K562 (cell line): ENCODE measurements around the gene ZNF195. TPM values are rescaled to one million over a fixed set of nuclear protein-coding genes. Genes with fewer than 3 reads are reported as not detected.

Experiments used
- CC2D1A ChIP-seq: fragments of 450-650 bp; IDR thresholded peaks from 2 replicates; pipeline ENCODE4 v1.6.1; 2017; ENCODE audit warnings: mild to moderate bottlenecking
- CHCHD3 ChIP-seq: fragments of 250-450 bp; sonication (Bioruptor Pico); IDR thresholded peaks from 2 replicates; pipeline ENCODE4 v2.1.2; 2022; ENCODE audit warnings: mild to moderate bottlenecking
- ETV1 ChIP-seq: fragments of 450-650 bp; conservative IDR thresholded peaks from 2 replicates; pipeline ENCODE4 v1.6.1; 2016; ENCODE audit warnings: missing genetic modification characterization, control low read depth, low read depth, missing compliant biosample characterization
- HSF4 ChIP-seq: fragments of 250-450 bp; sonication (Bioruptor Pico); IDR thresholded peaks from 2 replicates; pipeline ENCODE4 v2.1.2; 2022; ENCODE audit warnings: mild to moderate bottlenecking, moderate library complexity, borderline replicate concordance
- MXI1 ChIP-seq: IDR thresholded peaks from 2 replicates; pipeline ENCODE4 v1.6.1; 2011; ENCODE audit warnings: low read depth, mild to moderate bottlenecking, improper control_type of control experiment, low read length
- MYBL2 ChIP-seq, 2 experiments: fragments of 450-650 bp in 1 of 2; sonication (generic) in 1 of 2; formaldehyde crosslinking in 1 of 2; IDR thresholded peaks; 2 replicates each; pipeline versions ENCODE4 v1.6.1 to v1.8.1; 2017 to 2022; ENCODE audit warnings: borderline replicate concordance in 1 of 2, inconsistent platforms in 1 of 2, low read depth in 1 of 2, mild to moderate bottlenecking in 1 of 2, missing genetic modification reagents in 1 of 2, moderate library complexity in 1 of 2
- NR3C1 ChIP-seq: sonication (generic); formaldehyde crosslinking; IDR thresholded peaks from 2 replicates; pipeline ENCODE4 v1.8.1; 2022; ENCODE audit warnings: missing genetic modification reagents
- PRPF4 ChIP-seq: fragments of 200-400 bp; formaldehyde crosslinking; IDR thresholded peaks from one replicate; pipeline ENCODE4 v1.6.1; 2017; ENCODE audit warnings: low read length, low read depth, mild to moderate bottlenecking; ENCODE audit not compliant: insufficient read depth, poor library complexity, severe bottlenecking
- SMAD1 ChIP-seq: fragments of 150-350 bp; IDR thresholded peaks from 2 replicates; pipeline ENCODE4 v1.6.1; 2014; ENCODE audit warnings: low read length, low read depth; ENCODE audit not compliant: partially characterized antibody
- SMAD4 ChIP-seq: fragments of 250-450 bp; sonication (Bioruptor Pico); conservative IDR thresholded peaks from 2 replicates; pipeline ENCODE4 v1.8.0; 2021; ENCODE audit warnings: inconsistent platforms, mild to moderate bottlenecking, moderate library complexity
- TEAD1 ChIP-seq, 2 experiments: fragments of 450-650 bp in 1 of 2; sonication (generic) in 1 of 2; formaldehyde crosslinking; IDR thresholded peaks; 2 replicates each; pipeline versions ENCODE4 v1.4.0 to v1.8.0; 2020 to 2022; ENCODE audit warnings: mild to moderate bottlenecking in 2 of 2, missing genetic modification reagents in 1 of 2
- ZNF121 ChIP-seq: sonication (generic); formaldehyde crosslinking; conservative IDR thresholded peaks from 2 replicates; pipeline ENCODE4 v1.8.0; 2022; ENCODE audit warnings: missing genetic modification reagents
- ZNF263 ChIP-seq: sonication (generic); formaldehyde crosslinking; IDR thresholded peaks from 2 replicates; pipeline ENCODE4 v1.8.0; 2022; ENCODE audit warnings: mild to moderate bottlenecking, missing genetic modification reagents, borderline replicate concordance
- ZNF324 ChIP-seq: fragments of 250-450 bp; sonication (Bioruptor Pico); IDR thresholded peaks from 2 replicates; pipeline ENCODE4 v1.4.0; 2020; ENCODE audit warnings: mild to moderate bottlenecking
- polyA plus RNA-seq, 8 experiments: library from polyadenylated mRNA; depleted of rRNA in 4 of 8; stranded (reverse) in 5 of 8; unstranded in 3 of 8; fragments of >200 nt; fragmentation: Nextera tagmentation in 2 of 8; fragmentation: Illumina TruSeq in 1 of 8; extraction: Ambion mirVana in 2 of 8; extraction: Trizol in 1 of 8; gene quantifications; 2 replicates each; pipeline versions ENCODE4 v1.2.1 to v1.2.3, GENCODE V29; 2011 to 2014; ENCODE audit warnings: inconsistent platforms in 1 of 8, missing spikeins in 1 of 8
- total RNA-seq, 7 experiments: library from RNA; depleted of rRNA in 6 of 7; stranded (reverse); fragments of >200 nt in 6 of 7; fragmentation: Illumina TruSeq in 2 of 7; extraction: Trizol in 2 of 7; gene quantifications; 2 replicates each; pipeline versions ENCODE4 v1.2.1 to v1.2.3, GENCODE V29; 2011 to 2021; ENCODE audit warnings: low replicate concordance in 1 of 7
- TF ChIP-seq, protein P1 (sequence below): sonication (generic); formaldehyde crosslinking; IDR thresholded peaks from 2 replicates; pipeline ENCODE4 v1.8.1; 2023; ENCODE audit warnings: mild to moderate bottlenecking, missing genetic modification reagents
- TF ChIP-seq, protein P2 (sequence below), 2 experiments: fragments of 450-650 bp; formaldehyde crosslinking in 1 of 2; IDR thresholded peaks; 2 replicates each; pipeline versions ENCODE4 v1.4.0 to v1.6.1; 2014 to 2020; ENCODE audit warnings: mild to moderate bottlenecking in 2 of 2, borderline replicate concordance in 1 of 2, low read depth in 1 of 2

The ZNF195 gene
- total and polyA plus RNA-seq, 9 of the 15 experiments (the other 6 are each of a cell fraction or from before 2014, with no cell fraction given): 42.1 to 75.5 (median 60.4) TPM

GRCh38 chr11:3378426-3379423 is at the start of gene ZNF195 (continued):
- TF ChIP-seq, protein P1, sequence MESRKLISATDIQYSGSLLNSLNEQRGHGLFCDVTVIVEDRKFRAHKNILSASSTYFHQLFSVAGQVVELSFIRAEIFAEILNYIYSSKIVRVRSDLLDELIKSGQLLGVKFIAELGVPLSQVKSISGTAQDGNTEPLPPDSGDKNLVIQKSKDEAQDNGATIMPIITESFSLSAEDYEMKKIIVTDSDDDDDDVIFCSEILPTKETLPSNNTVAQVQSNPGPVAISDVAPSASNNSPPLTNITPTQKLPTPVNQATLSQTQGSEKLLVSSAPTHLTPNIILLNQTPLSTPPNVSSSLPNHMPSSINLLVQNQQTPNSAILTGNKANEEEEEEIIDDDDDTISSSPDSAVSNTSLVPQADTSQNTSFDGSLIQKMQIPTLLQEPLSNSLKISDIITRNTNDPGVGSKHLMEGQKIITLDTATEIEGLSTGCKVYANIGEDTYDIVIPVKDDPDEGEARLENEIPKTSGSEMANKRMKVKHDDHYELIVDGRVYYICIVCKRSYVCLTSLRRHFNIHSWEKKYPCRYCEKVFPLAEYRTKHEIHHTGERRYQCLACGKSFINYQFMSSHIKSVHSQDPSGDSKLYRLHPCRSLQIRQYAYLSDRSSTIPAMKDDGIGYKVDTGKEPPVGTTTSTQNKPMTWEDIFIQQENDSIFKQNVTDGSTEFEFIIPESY (CRISPR knock-in tag): no peak
- TF ChIP-seq MXI1 (no peak), ETV1 (tag) (peak; percentile 67; the same call in 1 of the 2 replicates), MYBL2 (IDR thresholded peaks at IDR 0.05; ENCODE audit: low read depth) (no peak), MYBL2 (CRISPR knock-in tag; IDR thresholded peaks at IDR 0.05; ENCODE audit: borderline replicate concordance) (no peak), SMAD1 (peak; percentile 23), PRPF4 (no peak), ZNF263 (CRISPR knock-in tag) (no peak), ZNF324 (no peak), CC2D1A (no peak), NR3C1 (no peak), SMAD4 (CRISPR knock-in tag) (peak; percentile 51; the same call in 1 of the 2 replicates), HSF4 (CRISPR knock-in tag) (no peak), TEAD1 (CRISPR knock-in tag; IDR thresholded peaks at IDR 0.05) (peak in 1 of 2 experiments; percentile 77; a peak in 2 of 4 replicates), CHCHD3 (CRISPR knock-in tag) (0 out of 2 replicates have a peak, but pooled peaks have one; percentile 56), ZNF121 (CRISPR knock-in tag) (no peak)
- TF ChIP-seq, protein P2, sequence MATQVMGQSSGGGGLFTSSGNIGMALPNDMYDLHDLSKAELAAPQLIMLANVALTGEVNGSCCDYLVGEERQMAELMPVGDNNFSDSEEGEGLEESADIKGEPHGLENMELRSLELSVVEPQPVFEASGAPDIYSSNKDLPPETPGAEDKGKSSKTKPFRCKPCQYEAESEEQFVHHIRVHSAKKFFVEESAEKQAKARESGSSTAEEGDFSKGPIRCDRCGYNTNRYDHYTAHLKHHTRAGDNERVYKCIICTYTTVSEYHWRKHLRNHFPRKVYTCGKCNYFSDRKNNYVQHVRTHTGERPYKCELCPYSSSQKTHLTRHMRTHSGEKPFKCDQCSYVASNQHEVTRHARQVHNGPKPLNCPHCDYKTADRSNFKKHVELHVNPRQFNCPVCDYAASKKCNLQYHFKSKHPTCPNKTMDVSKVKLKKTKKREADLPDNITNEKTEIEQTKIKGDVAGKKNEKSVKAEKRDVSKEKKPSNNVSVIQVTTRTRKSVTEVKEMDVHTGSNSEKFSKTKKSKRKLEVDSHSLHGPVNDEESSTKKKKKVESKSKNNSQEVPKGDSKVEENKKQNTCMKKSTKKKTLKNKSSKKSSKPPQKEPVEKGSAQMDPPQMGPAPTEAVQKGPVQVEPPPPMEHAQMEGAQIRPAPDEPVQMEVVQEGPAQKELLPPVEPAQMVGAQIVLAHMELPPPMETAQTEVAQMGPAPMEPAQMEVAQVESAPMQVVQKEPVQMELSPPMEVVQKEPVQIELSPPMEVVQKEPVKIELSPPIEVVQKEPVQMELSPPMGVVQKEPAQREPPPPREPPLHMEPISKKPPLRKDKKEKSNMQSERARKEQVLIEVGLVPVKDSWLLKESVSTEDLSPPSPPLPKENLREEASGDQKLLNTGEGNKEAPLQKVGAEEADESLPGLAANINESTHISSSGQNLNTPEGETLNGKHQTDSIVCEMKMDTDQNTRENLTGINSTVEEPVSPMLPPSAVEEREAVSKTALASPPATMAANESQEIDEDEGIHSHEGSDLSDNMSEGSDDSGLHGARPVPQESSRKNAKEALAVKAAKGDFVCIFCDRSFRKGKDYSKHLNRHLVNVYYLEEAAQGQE (IDR thresholded peaks at IDR 0.05; ENCODE audit: borderline replicate concordance): no peak
- TF ChIP-seq, protein P2 (CRISPR knock-in tag; IDR thresholded peaks at IDR 0.05; ENCODE audit: low read depth): peak; percentile 64; the same call in 1 of the 2 replicates
